H54 (cell line): Measurements from ENCODE around the gene LRRK1.

Experiments used
- DNase-seq: peaks from one replicate; pipeline ENCODE4 v3.0.0; 2011; ENCODE audit warnings: low spot score, mixed read lengths; ENCODE audit not compliant: insufficient read length
- FAIRE-seq: peaks from 3 replicates; lab custom pipeline; 2011; peaks lifted over from hg19 to GRCh38; lab: Jason Lieb, UNC
- POLR2A ChIP-seq: IDR thresholded peaks from 2 replicates; pipeline ENCODE4 v1.6.1; 2011; ENCODE audit warnings: low read depth, mild to moderate bottlenecking, low read length

The LRRK1 gene

GRCh38 chr15:101099183-101099582 lies 180.0 kb downstream of the LRRK1 start:
- DNase-seq: no peak
- FAIRE-seq: no peak
- TF ChIP-seq POLR2A: no peak

GRCh38 chr15:101100118-101100517 lies 181.0 kb downstream of the LRRK1 start:
- no peak for TF ChIP-seq POLR2A
- no peak for DNase-seq
- no peak for FAIRE-seq

GRCh38 chr15:101100593-101101442 lies 181.7 kb downstream of the LRRK1 start:
- no peak for FAIRE-seq
- no peak for TF ChIP-seq POLR2A
- no peak for DNase-seq

GRCh38 chr15:101101676-101102075 lies 182.5 kb downstream of the LRRK1 start:
- TF ChIP-seq POLR2A: no peak
- FAIRE-seq: no peak

GRCh38 chr15:101102746-101103145 lies 183.6 kb downstream of the LRRK1 start:
- DNase-seq (no peak), FAIRE-seq (no peak)
- no peak for TF ChIP-seq POLR2A

More at GRCh38 chr15:101101676-101102075, 182.5 kb downstream of the LRRK1 start:
- DNase-seq: no peak

- DNase-seq: no peak
- FAIRE-seq: no peak
- no peak for TF ChIP-seq POLR2A
Measured at GRCh38 chr15:101103598-101103997, 184.4 kb downstream of the LRRK1 start.

GRCh38 chr15:101104141-101104540 lies 185.0 kb downstream of the LRRK1 start:
- DNase-seq: no peak
- no peak for FAIRE-seq

GRCh38 chr15:101105059-101105891 lies 186.1 kb downstream of the LRRK1 start:
- DNase-seq (no peak), FAIRE-seq (no peak)

More at GRCh38 chr15:101104141-101104540, 185.0 kb downstream of the LRRK1 start:
- TF ChIP-seq POLR2A: no peak

GRCh38 chr15:101107101-101107500 lies 187.9 kb downstream of the LRRK1 start:
- TF ChIP-seq POLR2A: no peak

More at GRCh38 chr15:101105059-101105891, 186.1 kb downstream of the LRRK1 start:
- TF ChIP-seq POLR2A: no peak

GRCh38 chr15:101107625-101108460 lies 188.7 kb downstream of the LRRK1 start:
- no peak for FAIRE-seq
- DNase-seq: no peak
- no peak for TF ChIP-seq POLR2A

More at GRCh38 chr15:101107101-101107500, 187.9 kb downstream of the LRRK1 start:
- DNase-seq: no peak
- no peak for FAIRE-seq

- no peak for FAIRE-seq
- DNase-seq: no peak
- no peak for TF ChIP-seq POLR2A
Measured at GRCh38 chr15:101108461-101108775, 189.3 kb downstream of the LRRK1 start.

- no peak for FAIRE-seq
- TF ChIP-seq POLR2A: no peak
- DNase-seq: no peak
Measured at GRCh38 chr15:101108791-101109190, 189.6 kb downstream of the LRRK1 start.

- TF ChIP-seq POLR2A: no peak
- FAIRE-seq (no peak), DNase-seq (no peak)
Measured at GRCh38 chr15:101110681-101111569, 191.8 kb downstream of the LRRK1 start.
